Mesodermal cell (in vitro differentiated cells): ENCODE results near the gene TEAD1.

Experiments used
- H3K27ac ChIP-seq: 2 replicates; pipeline ENCODE4 v1.7.0; 2013; ENCODE audit warnings: mild to moderate bottlenecking, low read depth, low read length, moderate library complexity; ENCODE audit not compliant: severe bottlenecking
- H3K36me3 ChIP-seq: 2 replicates; pipeline ENCODE4 v1.7.1; 2013; ENCODE audit warnings: mild to moderate bottlenecking, low read length, moderate library complexity; ENCODE audit not compliant: control insufficient read depth, insufficient read depth
- H3K4me1 ChIP-seq: one replicate; pipeline ENCODE4 v1.7.1; 2013; ENCODE audit warnings: mild to moderate bottlenecking, low read length; ENCODE audit not compliant: insufficient read depth, control insufficient read depth, poor library complexity, severe bottlenecking
- H3K4me3 ChIP-seq: 2 replicates; pipeline ENCODE4 v1.7.0; 2013; ENCODE audit warnings: low read length, control low read depth, mild to moderate bottlenecking; ENCODE audit not compliant: insufficient read depth, poor library complexity, severe bottlenecking; ENCODE audit errors: extremely low read depth
- H3K9me3 ChIP-seq: 2 replicates; pipeline ENCODE4 v1.7.1; 2013; ENCODE audit warnings: mild to moderate bottlenecking, low read length, moderate library complexity; ENCODE audit not compliant: control insufficient read depth
- WGBS, 2 experiments: methylation state at CpG; one replicate each; pipeline ENCODE4 v1.1.5; 2013; ENCODE audit warnings: missing lambda C conversion rate in 2 of 2; ENCODE audit not compliant: insufficient coverage in 2 of 2; 5-methylcytosine and 5-hydroxymethylcytosine counted together

TEAD1 gene

DNA sequence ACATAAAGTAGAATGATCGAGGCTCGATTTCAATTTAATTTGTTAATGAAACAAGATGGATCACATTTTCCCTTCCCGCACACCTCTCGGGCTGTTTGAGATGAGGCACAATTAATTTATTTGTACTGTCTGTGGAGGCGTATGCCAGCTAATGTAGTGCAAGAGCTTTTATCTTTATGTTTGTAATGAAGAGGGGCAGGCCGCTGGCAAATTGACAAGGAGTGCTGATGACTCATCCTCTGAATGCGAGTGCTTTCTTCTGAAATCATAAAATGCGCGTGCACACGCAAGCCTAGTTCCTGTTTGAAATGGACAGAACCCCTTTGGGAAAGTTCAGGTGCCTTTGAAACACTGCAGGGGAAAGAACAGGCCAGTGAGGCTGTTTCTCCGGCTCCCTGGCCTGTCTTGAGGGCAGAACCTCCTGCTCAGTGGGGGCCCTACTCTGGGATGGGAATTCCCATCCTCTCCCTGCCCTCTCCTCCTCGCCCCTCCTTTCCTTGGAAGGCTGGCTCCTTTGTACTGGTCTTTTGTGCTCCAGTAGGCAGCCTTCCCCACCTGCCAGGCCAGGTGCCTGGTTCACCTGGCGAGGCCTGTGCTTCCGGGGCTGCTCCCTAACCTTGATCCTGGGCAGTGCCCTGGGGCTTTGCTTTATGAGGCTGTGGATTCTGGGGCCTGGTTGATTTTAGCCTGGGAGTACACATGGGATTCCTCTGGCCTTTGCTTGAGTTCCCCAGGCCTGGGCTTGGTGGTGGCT, 50.3 kb downstream of the TEAD1 start:
- H3K4me3 ChIP-seq, result no peak overlapping the region
- H3K9me3 ChIP-seq, result no peaks in the 10 kb centered on the region
- peaks cover 87% of the 10 kb centered on the region for H3K4me1 ChIP-seq
- 53 to 60% methylated on average over 11 to 13 of the region's 14 CpGs for WGBS, 2 experiments
- H3K36me3 ChIP-seq, result peaks cover 18% of the 10 kb centered on the region
- H3K27ac ChIP-seq, result peak overlapping the region; percentile 95

DNA sequence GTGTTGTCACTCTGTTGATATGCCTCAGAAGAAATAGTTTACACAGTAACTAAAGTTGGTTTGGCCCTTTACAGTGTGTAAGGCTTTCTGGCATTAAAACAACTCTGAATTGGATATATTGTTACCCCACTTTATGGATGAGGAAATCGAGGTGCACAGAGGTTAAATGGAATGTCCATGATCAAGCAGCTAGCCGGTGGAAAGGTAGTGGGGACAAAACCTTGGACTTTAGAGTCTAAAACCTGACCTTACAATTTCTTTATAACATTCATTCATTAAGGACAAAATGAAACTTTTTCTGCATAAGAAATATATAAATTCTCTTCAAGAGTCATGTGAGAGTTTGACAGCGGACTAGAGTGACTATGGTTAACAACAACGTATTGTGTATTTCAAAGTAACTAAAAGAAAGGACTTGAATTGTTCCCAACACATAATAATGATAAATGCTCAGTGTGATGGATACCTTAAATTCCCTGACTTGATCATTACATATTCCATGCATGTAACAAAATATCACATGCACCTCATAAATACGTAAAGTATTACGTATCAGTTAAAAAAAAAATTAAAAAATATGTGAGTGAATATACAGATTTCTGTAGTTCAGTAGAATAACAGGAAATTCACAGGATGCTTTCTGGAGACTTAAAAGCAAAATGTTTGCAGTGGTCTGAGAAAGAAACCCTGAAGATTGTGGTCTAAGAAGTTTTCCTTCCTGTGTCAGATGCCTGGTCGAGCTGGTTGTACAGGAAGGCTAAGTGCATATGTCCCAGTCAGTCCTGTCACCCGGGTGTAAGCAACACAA, 51.0 kb downstream of the TEAD1 start:
- H3K4me1 ChIP-seq, result peaks cover 91% of the 10 kb centered on the region
- no peak overlapping the region for H3K4me3 ChIP-seq
- 83 to 92% methylated on average over 2 to 4 of the region's 8 CpGs for WGBS, 2 experiments
- peak overlapping the region; percentile 95 for H3K27ac ChIP-seq
- H3K9me3 ChIP-seq, result no peaks in the 10 kb centered on the region
- peaks cover 18% of the 10 kb centered on the region for H3K36me3 ChIP-seq

DNA sequence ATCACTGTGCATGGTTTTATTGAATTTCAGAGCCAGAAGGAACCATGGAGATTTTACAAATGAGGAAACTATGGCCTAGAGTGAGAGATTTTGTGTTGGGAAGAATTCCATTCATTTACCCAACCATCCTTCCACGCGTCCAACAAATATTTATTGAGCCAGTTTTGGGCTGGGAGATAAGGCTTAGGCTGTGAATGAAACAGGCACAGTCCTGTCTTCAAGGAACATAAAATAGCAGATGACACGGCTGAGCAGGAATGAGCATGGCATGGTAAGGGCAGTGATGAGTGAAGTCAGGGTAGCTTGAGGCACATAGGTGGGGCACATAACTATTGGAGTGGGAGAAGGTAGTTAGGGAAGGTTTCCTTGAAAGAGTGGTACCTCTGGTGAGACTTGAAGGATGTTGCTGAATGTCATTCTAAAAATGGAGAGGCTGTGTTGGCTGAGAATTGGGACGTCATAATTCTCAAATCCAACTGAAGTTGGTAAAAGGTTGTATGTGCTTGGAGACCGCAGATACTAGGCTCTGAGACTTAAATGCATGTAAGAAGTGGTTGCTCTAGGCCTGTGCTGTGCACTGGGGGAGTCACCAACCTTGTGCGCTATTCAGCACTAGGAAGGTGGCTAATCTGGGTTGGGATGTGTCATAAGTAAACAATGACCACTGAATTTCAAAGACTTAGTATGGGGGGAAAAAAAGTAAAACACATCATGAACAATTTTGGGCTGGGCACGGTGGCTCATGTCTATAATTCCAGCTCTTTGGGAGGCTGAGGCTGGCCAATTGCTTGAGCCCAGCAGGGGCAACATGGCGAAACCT, 51.9 kb downstream of the TEAD1 start:
- H3K4me1 ChIP-seq, result peaks cover 85% of the 10 kb centered on the region
- peaks cover 13% of the 10 kb centered on the region for H3K36me3 ChIP-seq
- H3K4me3 ChIP-seq, result no peak overlapping the region
- peak overlapping the region; percentile 95 for H3K27ac ChIP-seq
- WGBS, 2 experiments, result 95 to 99% methylated on average over 4 to 6 of the region's 8 CpGs
- H3K9me3 ChIP-seq, result no peaks in the 10 kb centered on the region

DNA sequence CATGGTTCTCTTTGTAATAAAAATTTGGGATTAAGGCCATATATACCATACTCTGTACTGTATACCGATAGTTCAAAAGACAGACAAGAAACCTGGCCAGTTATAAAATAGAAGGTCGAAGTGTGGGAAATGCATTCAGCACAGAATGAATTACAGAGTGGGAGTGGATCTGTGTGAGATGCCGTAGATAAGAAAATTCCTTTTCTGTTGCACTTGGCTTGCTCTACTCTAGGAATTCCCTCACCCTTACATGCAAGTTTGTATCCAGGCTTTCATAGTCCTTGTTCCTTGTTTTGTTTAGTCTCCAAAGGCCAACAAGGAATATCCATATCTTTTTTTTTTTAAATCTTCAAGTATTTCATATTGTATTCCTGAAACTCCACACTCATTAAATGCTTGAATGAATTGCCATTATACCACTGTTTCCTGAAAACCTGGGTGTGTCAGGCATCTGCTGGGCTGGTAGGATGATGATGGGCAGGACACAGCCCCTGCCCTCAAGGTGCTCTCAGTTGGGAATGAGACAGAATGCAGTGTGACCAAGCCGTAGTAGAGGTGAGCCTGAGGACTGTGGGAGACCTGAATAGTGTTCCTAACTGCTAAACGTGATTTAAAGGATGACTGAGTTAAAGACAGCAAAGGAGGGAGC, 53.5 kb downstream of the TEAD1 start:
- peaks cover 82% of the 10 kb centered on the region for H3K4me1 ChIP-seq
- peaks cover 3% of the 10 kb centered on the region for H3K36me3 ChIP-seq
- H3K9me3 ChIP-seq, result no peaks in the 10 kb centered on the region
- H3K27ac ChIP-seq, result peak overlapping the region; percentile 24
- 82 to 90% methylated on average over 2 to 3 of the region's 5 CpGs for WGBS, 2 experiments
- no peak overlapping the region for H3K4me3 ChIP-seq

DNA sequence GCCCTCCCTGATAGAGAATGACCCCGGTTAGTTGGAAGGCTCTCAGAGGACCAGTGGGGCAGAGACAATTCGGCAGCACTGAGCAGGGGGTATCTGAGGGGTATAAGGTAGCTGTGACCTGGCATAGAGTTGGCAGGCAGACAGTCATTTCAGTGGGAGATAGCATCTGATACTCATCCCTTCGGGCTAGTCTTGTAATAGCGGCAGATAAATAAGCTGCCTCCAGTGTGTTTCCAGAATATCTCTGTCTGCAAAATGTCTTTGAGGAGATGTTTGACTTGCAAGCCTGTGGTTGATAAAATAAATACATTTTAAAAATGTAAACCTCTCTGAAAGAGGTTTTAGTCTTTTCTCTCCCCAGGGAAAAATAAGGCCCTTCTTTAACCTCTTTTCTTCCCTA, 54.2 kb downstream of the TEAD1 start:
- Histone ChIP-seq H3K4me3 (no peak overlapping the region), H3K36me3 (peaks cover 7% of the 10 kb centered on the region), H3K27ac (no peak overlapping the region), H3K9me3 (no peaks in the 10 kb centered on the region), H3K4me1 (peaks cover 78% of the 10 kb centered on the region)
- 92 to 97% methylated on average over 4 of the region's 4 CpGs for WGBS, 2 experiments

DNA sequence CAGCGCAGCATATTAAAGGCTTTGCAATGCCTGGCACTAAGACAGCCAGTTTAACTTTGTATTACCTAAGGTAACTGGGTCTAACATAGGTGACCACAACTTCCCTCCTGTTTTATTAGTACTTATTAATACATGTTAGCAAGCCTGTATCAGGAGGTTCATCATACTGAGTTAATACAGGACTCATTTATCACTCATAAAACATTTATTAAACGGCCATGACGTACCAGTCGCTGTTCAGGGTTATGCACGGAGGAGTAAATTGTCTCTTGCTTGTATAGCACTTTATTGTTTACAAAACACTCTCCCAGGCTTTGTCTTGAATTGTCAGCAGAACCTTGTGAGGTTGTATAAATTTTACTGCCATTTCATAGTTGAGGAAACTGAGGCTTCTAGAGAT, 55.7 kb downstream of the TEAD1 start:
- Histone ChIP-seq H3K4me3 (no peak overlapping the region), H3K9me3 (no peaks in the 10 kb centered on the region), H3K4me1 (peaks cover 65% of the 10 kb centered on the region), H3K36me3 (peaks cover 11% of the 10 kb centered on the region), H3K27ac (no peak overlapping the region)
- 93 to 100% methylated on average over 1 to 2 of the region's 5 CpGs for WGBS, 2 experiments

DNA sequence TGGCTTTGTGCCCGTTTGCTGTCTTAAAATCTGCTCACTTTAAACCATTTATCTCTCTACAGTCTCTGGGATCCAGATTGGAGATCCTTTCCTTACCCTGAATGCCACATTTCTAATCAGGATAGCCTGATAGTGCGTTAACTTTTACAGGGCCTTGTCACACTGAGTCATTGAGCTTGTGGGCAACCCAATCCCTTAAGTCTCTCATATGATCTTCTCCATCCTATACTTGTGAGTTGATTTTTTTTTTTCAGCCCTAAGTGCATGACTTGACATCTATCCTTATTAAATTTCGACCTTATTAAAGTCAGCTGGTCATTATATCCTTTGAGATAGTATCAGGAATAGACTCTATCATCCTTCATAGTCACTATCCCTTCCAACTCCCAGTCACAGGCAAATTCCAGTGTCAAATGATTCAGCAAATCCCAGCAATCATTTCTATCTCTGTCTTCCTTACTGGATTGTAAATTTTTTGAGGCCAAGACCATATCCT, 57.7 kb downstream of the TEAD1 start:
- WGBS, 2 experiments, result 100% methylated on average over 1 to 2 of the region's 3 CpGs
- H3K4me3 ChIP-seq, result no peak overlapping the region
- no peaks in the 10 kb centered on the region for H3K9me3 ChIP-seq
- peaks cover 55% of the 10 kb centered on the region for H3K4me1 ChIP-seq
- peak overlapping the region; percentile 19 for H3K27ac ChIP-seq
- H3K36me3 ChIP-seq, result peaks cover 15% of the 10 kb centered on the region

DNA sequence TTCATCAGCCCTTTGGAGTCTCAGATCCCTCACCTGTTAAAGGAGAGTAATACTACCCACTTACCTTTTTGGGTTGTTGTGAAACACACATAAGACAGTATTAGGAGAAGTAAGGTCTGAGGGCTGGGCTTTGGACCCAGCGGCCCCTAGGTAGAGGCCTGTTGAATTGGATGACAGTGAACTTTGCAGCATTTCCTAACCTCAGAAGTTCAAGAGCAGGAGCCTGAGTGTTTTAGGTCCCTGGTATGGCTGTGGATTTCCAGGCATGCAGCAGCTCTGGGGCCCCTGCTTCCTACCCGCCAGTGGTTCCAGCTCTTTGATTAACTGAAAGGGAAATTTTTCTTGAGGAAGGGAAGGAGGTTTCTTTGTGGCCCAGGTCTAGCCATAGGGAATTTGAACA, 58.9 kb downstream of the TEAD1 start:
- H3K27ac ChIP-seq, result no peak overlapping the region
- no peak overlapping the region for H3K4me3 ChIP-seq
- peaks cover 23% of the 10 kb centered on the region for H3K36me3 ChIP-seq
- no peaks in the 10 kb centered on the region for H3K9me3 ChIP-seq
- H3K4me1 ChIP-seq, result peaks cover 46% of the 10 kb centered on the region
- 92 to 100% methylated on average over 2 of the region's 2 CpGs for WGBS, 2 experiments

DNA sequence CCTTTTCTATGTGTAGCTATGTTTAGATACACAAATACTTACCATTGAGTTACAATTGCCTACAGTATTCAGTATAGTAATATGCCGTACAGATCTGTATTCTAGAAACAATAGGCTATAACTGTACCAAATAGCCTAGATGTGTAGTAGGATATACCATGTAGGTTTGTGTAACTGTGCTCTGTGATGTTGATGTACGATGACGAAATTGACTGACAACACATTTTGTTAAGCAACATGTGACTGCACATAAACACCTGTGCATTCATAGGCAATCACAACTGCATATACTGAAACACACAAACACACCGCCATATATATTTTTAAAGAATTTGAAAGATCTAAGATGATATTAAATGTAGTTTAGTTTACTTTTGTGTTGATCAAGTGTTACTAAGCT, 60.4 kb downstream of the TEAD1 start:
- no peak overlapping the region for H3K27ac ChIP-seq
- H3K4me3 ChIP-seq, result no peak overlapping the region
- H3K9me3 ChIP-seq, result no peaks in the 10 kb centered on the region
- H3K4me1 ChIP-seq, result peaks cover 32% of the 10 kb centered on the region
- peaks cover 37% of the 10 kb centered on the region for H3K36me3 ChIP-seq
- no CpG with 5 or more reads among the region's 4 CpGs for WGBS, 2 experiments

DNA sequence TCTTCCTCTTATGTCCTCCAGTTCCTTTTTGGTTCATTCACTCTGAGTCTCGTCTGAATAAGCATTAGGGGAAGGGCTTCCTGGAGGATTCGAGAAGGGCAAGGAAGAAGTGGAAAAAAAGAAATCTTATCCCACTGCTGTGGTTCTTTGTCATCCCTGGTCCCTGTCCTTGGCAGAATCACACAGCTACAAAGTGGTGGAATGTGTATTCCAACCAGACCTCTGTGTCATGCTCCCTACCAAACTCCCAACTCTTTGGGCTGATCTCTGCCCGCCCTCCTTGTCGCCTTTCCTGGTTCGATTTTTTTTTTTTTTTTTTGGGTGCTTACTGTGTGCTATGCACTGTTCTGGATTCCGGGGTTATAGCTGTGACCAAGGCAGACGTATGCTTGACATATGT, 61.0 kb downstream of the TEAD1 start:
- Histone ChIP-seq H3K4me3 (no peak overlapping the region), H3K4me1 (peaks cover 28% of the 10 kb centered on the region)
- 90 to 100% methylated on average over 2 of the region's 7 CpGs for WGBS, 2 experiments

More for the DNA sequence above, 61.0 kb downstream of the TEAD1 start:
- peaks cover 43% of the 10 kb centered on the region for H3K36me3 ChIP-seq
- H3K9me3 ChIP-seq, result no peaks in the 10 kb centered on the region
- H3K27ac ChIP-seq, result peak overlapping the region; percentile 11
